Measurements from ENCODE around the gene ELOVL1. TPM values are rescaled to one million over a fixed set of nuclear protein-coding genes. Genes with fewer than 3 reads are reported as not detected.

The ELOVL1 gene
- total and polyA plus RNA-seq, 2 of the 13 experiments (the other 11 are each of a cell fraction or from before 2014, with no cell fraction given) = 55.2 to 77.4 TPM

DNA sequence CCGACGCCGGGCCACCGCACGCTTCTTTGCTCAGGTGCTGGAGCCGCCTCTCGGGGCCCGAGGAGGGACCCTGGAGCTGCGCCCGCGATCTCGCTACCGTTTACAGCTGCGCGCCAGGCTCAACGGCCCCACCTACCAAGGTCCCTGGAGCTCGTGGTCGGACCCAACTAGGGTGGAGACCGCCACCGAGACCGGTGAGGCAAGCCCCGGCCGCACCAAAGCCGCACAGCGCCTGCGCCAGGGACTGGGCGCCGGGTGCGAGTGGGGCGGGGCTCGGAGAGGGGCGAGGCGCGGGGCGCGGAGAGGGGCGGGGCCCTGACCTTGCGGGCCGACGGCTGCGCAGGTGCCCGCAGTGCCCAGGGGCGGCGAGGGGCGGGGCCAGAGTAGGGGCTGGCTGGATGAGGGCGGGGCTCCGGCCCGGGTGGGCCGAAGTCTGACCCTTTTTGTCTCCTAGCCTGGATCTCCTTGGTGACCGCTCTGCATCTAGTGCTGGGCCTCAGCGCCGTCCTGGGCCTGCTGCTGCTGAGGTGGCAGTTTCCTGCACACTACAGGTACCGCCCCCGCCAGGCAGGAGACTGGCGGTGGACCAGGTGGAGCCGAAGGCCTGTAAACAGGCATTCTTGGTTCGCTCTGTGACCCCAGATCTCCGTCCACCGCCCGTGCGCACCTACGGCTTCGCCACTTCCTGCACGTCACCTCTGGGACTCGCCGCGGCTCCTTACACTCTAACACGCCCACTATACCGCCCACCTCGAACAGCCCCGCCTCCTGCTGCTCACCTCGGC, 18.8 kb downstream of the ELOVL1 start (continued):
- TF ChIP-seq NCOR1 (IDR thresholded peaks at IDR 0.05; ENCODE audit: borderline replicate concordance, low read length) (0 out of 2 replicates have a peak, but pooled peaks have one; percentile 14), KDM3A (CRISPR knock-in tag; IDR thresholded peaks at IDR 0.05; ENCODE audit: low read depth) (0 out of 2 replicates have a peak, but pooled peaks have one; percentile 10), ASH2L (IDR thresholded peaks at IDR 0.05; ENCODE audit: insufficient read length, low read depth, low read length) (peak; percentile 37), ZNF720 (CRISPR knock-in tag; IDR thresholded peaks at IDR 0.05) (no peak), ZHX1 (CRISPR knock-in tag; IDR thresholded peaks at IDR 0.05; ENCODE audit: low read depth) (no peak), ZNF652 (CRISPR knock-in tag; IDR thresholded peaks at IDR 0.05; ENCODE audit: borderline replicate concordance, low read depth) (no peak), HHEX (CRISPR knock-in tag; IDR thresholded peaks at IDR 0.05) (no peak), KAT8 (CRISPR knock-in tag; IDR thresholded peaks at IDR 0.05) (peak; percentile 81), AHR (CRISPR knock-in tag; IDR thresholded peaks at IDR 0.05) (0 out of 2 replicates have a peak, but pooled peaks have one; percentile 25), ZSCAN12 (CRISPR knock-in tag; IDR thresholded peaks at IDR 0.05) (peak; percentile 80; the same call in 1 of the 2 replicates), PAWR (CRISPR knock-in tag; IDR thresholded peaks at IDR 0.05; ENCODE audit: borderline replicate concordance) (no peak), ZNF34 (CRISPR knock-in tag; IDR thresholded peaks at IDR 0.05; ENCODE audit: borderline replicate concordance) (peak; percentile 53; the same call in 1 of the 2 replicates), ZNF768 (CRISPR knock-in tag; IDR thresholded peaks at IDR 0.05) (peak; percentile 66; the same call in 1 of the 2 replicates), RFX5 (IDR thresholded peaks at IDR 0.05; ENCODE audit: low read depth, low read length) (no peak), TOPORS (CRISPR knock-in tag; IDR thresholded peaks at IDR 0.05) (no peak), ZNF282 (IDR thresholded peaks at IDR 0.05; ENCODE audit: partially characterized antibody) (no peak), BCL6 (CRISPR knock-in tag; IDR thresholded peaks at IDR 0.05) (peak; percentile 37; the same call in 1 of the 2 replicates), CCDC6 (CRISPR knock-in tag; IDR thresholded peaks at IDR 0.05) (no peak), GABPA (IDR thresholded peaks at IDR 0.05; ENCODE audit: low read depth, low read length) (peak; percentile 39; the same call in 1 of the 2 replicates), GABPA (CRISPR knock-in tag; IDR thresholded peaks at IDR 0.05; ENCODE audit: low read depth) (peak; percentile 84), POLR2A (IDR thresholded peaks at IDR 0.05; ENCODE audit: insufficient read depth in 1 of 2, low read depth in 2 of 2, low read length in 2 of 2) (peak; percentile 76 to 88), GZF1 (CRISPR knock-in tag; IDR thresholded peaks at IDR 0.05) (peak; percentile 45; the same call in 1 of the 2 replicates), SMAD1 (CRISPR knock-in tag; IDR thresholded peaks at IDR 0.05; ENCODE audit: borderline replicate concordance, low read depth) (no peak), NR2C2 (CRISPR knock-in tag; IDR thresholded peaks at IDR 0.05; ENCODE audit: borderline replicate concordance) (peak; percentile 28; the same call in 1 of the 2 replicates)
- TF ChIP-seq, protein P1, sequence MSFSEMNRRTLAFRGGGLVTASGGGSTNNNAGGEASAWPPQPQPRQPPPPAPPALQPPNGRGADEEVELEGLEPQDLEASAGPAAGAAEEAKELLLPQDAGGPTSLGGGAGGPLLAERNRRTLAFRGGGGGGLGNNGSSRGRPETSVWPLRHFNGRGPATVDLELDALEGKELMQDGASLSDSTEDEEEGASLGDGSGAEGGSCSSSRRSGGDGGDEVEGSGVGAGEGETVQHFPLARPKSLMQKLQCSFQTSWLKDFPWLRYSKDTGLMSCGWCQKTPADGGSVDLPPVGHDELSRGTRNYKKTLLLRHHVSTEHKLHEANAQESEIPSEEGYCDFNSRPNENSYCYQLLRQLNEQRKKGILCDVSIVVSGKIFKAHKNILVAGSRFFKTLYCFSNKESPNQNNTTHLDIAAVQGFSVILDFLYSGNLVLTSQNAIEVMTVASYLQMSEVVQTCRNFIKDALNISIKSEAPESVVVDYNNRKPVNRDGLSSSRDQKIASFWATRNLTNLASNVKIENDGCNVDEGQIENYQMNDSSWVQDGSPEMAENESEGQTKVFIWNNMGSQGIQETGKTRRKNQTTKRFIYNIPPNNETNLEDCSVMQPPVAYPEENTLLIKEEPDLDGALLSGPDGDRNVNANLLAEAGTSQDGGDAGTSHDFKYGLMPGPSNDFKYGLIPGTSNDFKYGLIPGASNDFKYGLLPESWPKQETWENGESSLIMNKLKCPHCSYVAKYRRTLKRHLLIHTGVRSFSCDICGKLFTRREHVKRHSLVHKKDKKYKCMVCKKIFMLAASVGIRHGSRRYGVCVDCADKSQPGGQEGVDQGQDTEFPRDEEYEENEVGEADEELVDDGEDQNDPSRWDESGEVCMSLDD (CRISPR knock-in tag; IDR thresholded peaks at IDR 0.05; ENCODE audit: borderline replicate concordance) = peak; percentile 55; the same call in 1 of the 2 replicates
